WTC11 (cell line): ENCODE results near the gene KLHDC9. TPM values are rescaled to one million over a fixed set of nuclear protein-coding genes. Genes with fewer than 3 reads are reported as not detected.

Experiments used
- ATAC-seq: fragments of 200-7000 bp; cut with Tn5 transposase; 2 replicates; pipeline ENCODE4 v1.10.0; 2021; ENCODE audit warnings: mild to moderate bottlenecking, moderate library complexity
- CTCF ChIA-PET: fragments of 300-600 bp; sonication (Branson Sonifier 250); formaldehyde crosslinking; loops from one replicate; lab custom pipeline; 2021; ENCODE audit warnings: antibody characterized with exemption; lab: Charles Lee
- POLR2A ChIA-PET: fragments of 350-600 bp; sonication (Branson Sonifier 250); formaldehyde crosslinking; loops from one replicate; lab custom pipeline; 2021; ENCODE audit warnings: antibody characterized with exemption; lab: Charles Lee
- DNase-seq: peaks from one replicate; pipeline ENCODE4 v3.0.0; 2021; ENCODE audit warnings: low spot score
- H3K27ac Mint-ChIP-seq: 2 replicates; pipeline ENCODE4 v1.8.0; 2021; ENCODE audit warnings: mixed read lengths
- H3K27me3 Mint-ChIP-seq: 2 replicates; pipeline ENCODE4 v1.8.0; 2021; ENCODE audit warnings: low read depth, mild to moderate bottlenecking, moderate library complexity, mixed read lengths
- H3K36me3 Mint-ChIP-seq: 2 replicates; pipeline ENCODE4 v1.8.0; 2021; ENCODE audit warnings: mixed read lengths
- H3K4me1 Mint-ChIP-seq: 2 replicates; pipeline ENCODE4 v1.8.0; 2022; ENCODE audit warnings: mixed read lengths
- H3K4me3 Mint-ChIP-seq: 2 replicates; pipeline ENCODE4 v1.8.0; 2021; ENCODE audit warnings: mild to moderate bottlenecking, moderate library complexity, mixed read lengths
- H3K9me3 Mint-ChIP-seq: 2 replicates; pipeline ENCODE4 v1.8.0; 2021; ENCODE audit warnings: mixed read lengths
- ATF3 ChIP-seq: sonication (generic); formaldehyde crosslinking; conservative IDR thresholded peaks from 2 replicates; pipeline ENCODE4 v1.8.1; 2022; ENCODE audit warnings: mild to moderate bottlenecking, missing genetic modification reagents
- E2F4 ChIP-seq: sonication (generic); formaldehyde crosslinking; IDR thresholded peaks from 2 replicates; pipeline ENCODE4 v1.8.1; 2022; ENCODE audit warnings: low read depth, mild to moderate bottlenecking, moderate library complexity, missing genetic modification reagents, borderline replicate concordance
- ELF4 ChIP-seq: sonication (generic); formaldehyde crosslinking; IDR thresholded peaks from 2 replicates; pipeline ENCODE4 v1.8.1; 2022; ENCODE audit warnings: low read depth, mild to moderate bottlenecking, moderate library complexity, missing genetic modification reagents
- EMX1 ChIP-seq: fragments of 250-450 bp; sonication (Bioruptor Pico); IDR thresholded peaks from 2 replicates; pipeline ENCODE4 v1.8.0; 2021; ENCODE audit warnings: mild to moderate bottlenecking
- ERG ChIP-seq: fragments of 250-450 bp; sonication (Bioruptor Pico); IDR thresholded peaks from 2 replicates; pipeline ENCODE4 v1.8.0; 2021; ENCODE audit warnings: mild to moderate bottlenecking
- FOXP1 ChIP-seq: sonication (generic); formaldehyde crosslinking; IDR thresholded peaks from 2 replicates; pipeline ENCODE4 v1.8.0; 2022; ENCODE audit warnings: missing genetic modification reagents, mild to moderate bottlenecking, moderate library complexity, borderline replicate concordance
- JAZF1 ChIP-seq: fragments of 250-450 bp; sonication (Bioruptor Pico); IDR thresholded peaks from 2 replicates; pipeline ENCODE4 v1.9.0; 2021; ENCODE audit warnings: moderate library complexity, mild to moderate bottlenecking, inconsistent platforms
- MXD4 ChIP-seq: fragments of 250-450 bp; sonication (Bioruptor Pico); IDR thresholded peaks from 2 replicates; pipeline ENCODE4 v1.8.0; 2021; ENCODE audit warnings: mild to moderate bottlenecking, moderate library complexity, borderline replicate concordance
- OVOL2 ChIP-seq: fragments of 250-450 bp; sonication (Bioruptor Pico); IDR thresholded peaks from 2 replicates; pipeline ENCODE4 v1.9.0; 2021; ENCODE audit warnings: mild to moderate bottlenecking, borderline replicate concordance
- USF1 ChIP-seq: sonication (generic); formaldehyde crosslinking; IDR thresholded peaks from 2 replicates; pipeline ENCODE4 v1.8.0; 2022; ENCODE audit warnings: mild to moderate bottlenecking, missing genetic modification reagents
- total RNA-seq: library from RNA; stranded (reverse); gene quantifications from 3 replicates; pipeline ENCODE4 v1.2.3, GENCODE V29; 2021
- TF ChIP-seq, protein P1 (sequence below): sonication (generic); formaldehyde crosslinking; IDR thresholded peaks from 2 replicates; pipeline ENCODE4 v1.8.0; 2023; ENCODE audit warnings: missing genetic modification reagents
- TF ChIP-seq, protein P2 (sequence below): sonication (generic); formaldehyde crosslinking; IDR thresholded peaks from 2 replicates; pipeline ENCODE4 v1.8.0; 2022; ENCODE audit warnings: mild to moderate bottlenecking, missing genetic modification reagents
- TF ChIP-seq, protein P3 (sequence below): sonication (generic); formaldehyde crosslinking; IDR thresholded peaks from 2 replicates; pipeline ENCODE4 v1.8.0; 2022; ENCODE audit warnings: missing genetic modification reagents
- TF ChIP-seq, protein P4 (sequence below): sonication (generic); formaldehyde crosslinking; IDR thresholded peaks from 2 replicates; pipeline ENCODE4 v1.8.1; 2023; ENCODE audit warnings: mild to moderate bottlenecking, missing genetic modification reagents

Gene KLHDC9
- total RNA-seq, 1 experiment from 2014 or later = 5.8 TPM

GRCh38 chr1:161068306-161069234, 29.6 kb upstream of the KLHDC9 start:
- no peak overlapping the region; the same call in 1 of the 2 replicates for H3K27ac Mint-ChIP-seq
- no peak for DNase-seq
- no peak overlapping the region for H3K4me3 Mint-ChIP-seq
- H3K36me3 Mint-ChIP-seq = no peaks in the 10 kb centered on the region
- peaks cover 26% of the 10 kb centered on the region for H3K4me1 Mint-ChIP-seq
- peaks cover 4% of the 10 kb centered on the region; the same call in 1 of the 2 replicates for H3K27me3 Mint-ChIP-seq
- no peaks in the 10 kb centered on the region for H3K9me3 Mint-ChIP-seq
- ATAC-seq = peak; percentile 83
- TF ChIP-seq ELF4 (CRISPR knock-in tag) = no peak
- TF ChIP-seq, protein P1, sequence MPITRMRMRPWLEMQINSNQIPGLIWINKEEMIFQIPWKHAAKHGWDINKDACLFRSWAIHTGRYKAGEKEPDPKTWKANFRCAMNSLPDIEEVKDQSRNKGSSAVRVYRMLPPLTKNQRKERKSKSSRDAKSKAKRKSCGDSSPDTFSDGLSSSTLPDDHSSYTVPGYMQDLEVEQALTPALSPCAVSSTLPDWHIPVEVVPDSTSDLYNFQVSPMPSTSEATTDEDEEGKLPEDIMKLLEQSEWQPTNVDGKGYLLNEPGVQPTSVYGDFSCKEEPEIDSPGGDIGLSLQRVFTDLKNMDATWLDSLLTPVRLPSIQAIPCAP (CRISPR knock-in tag) = no peak
- CTCF ChIA-PET = interaction anchor here (0.9 to 4.1 kb wide), 4 partner anchors 21 to 29 kb away, joined by 3 to 109 read pairs (median 4); partner anchors contain the start of genes KLHDC9 and NECTIN4
- POLR2A ChIA-PET = interaction anchor here (2.4 kb wide), 1 partner anchor 23 kb away, joined by 11 read pairs; the partner anchor contains the start of gene USF1

DNA sequence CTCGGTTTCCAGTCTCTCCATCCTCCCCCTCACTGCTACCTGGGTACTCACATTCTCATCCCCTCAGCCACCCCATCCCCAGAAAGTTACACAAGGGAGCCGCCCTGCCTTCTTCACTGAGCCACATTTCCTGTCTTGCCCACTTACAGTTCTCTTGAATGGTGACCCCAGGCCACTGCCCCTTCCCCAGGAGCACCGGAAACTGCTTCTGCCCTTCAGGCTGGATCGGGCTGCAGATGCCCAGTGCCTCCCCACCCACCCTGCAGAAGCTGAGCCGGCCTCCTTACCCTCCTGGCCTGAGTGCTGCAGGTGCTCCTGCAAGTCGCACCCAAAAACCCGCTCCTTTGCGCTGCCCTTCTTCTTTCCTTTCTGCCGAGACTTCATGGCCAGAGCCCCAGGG, 28.9 kb upstream of the KLHDC9 start:
- Mint-ChIP-seq H3K27me3 (peaks cover 4% of the 10 kb centered on the region; the same call in 1 of the 2 replicates), H3K9me3 (no peaks in the 10 kb centered on the region), H3K36me3 (no peaks in the 10 kb centered on the region), H3K4me3 (no peak overlapping the region), H3K27ac (no peak overlapping the region), H3K4me1 (peaks cover 19% of the 10 kb centered on the region)
- POLR2A ChIA-PET = interaction anchor here (2.4 kb wide), 1 partner anchor 23 kb away, joined by 11 read pairs; the partner anchor contains the start of gene USF1
- TF ChIP-seq USF1 (CRISPR knock-in tag) = no peak
- TF ChIP-seq MXD4 (CRISPR knock-in tag) = no peak
- no peak for TF ChIP-seq OVOL2
- TF ChIP-seq ATF3 = no peak
- TF ChIP-seq EMX1 = no peak
- CTCF ChIA-PET = interaction anchor here (0.6 to 4.1 kb wide), 7 partner anchors 10 to 115 kb away, joined by 3 to 109 read pairs (median 4); partner anchors contain the start of genes KLHDC9 and NECTIN4
- ATAC-seq (no peak), DNase-seq (no peak)

- no peak within 1 kb of the TSS for H3K4me3 Mint-ChIP-seq
- no peak for DNase-seq
- ChIA-PET POLR2A (interaction anchor here (2.4 kb wide), 1 partner anchor 24 kb away, joined by 11 read pairs; the partner anchor contains the start of gene USF1), CTCF (interaction anchor here (0.6 to 4.1 kb wide), 7 partner anchors 9 to 116 kb away, joined by 3 to 109 read pairs (median 4); partner anchors contain the start of genes KLHDC9 and NECTIN4)
- peaks cover 20% of the 10 kb centered on the region for H3K4me1 Mint-ChIP-seq
- H3K36me3 Mint-ChIP-seq = no peaks in the 10 kb centered on the region
- H3K27ac Mint-ChIP-seq = no peak within 1 kb of the TSS; the same call in 1 of the 2 replicates
- peaks cover 4% of the 10 kb centered on the region; the same call in 1 of the 2 replicates for H3K27me3 Mint-ChIP-seq
- H3K9me3 Mint-ChIP-seq = no peaks in the 10 kb centered on the region
- ATAC-seq = peak; percentile 31; the same call in 1 of the 2 replicates
- TF ChIP-seq JAZF1 (CRISPR knock-in tag) = no peak
- TF ChIP-seq, protein P2, sequence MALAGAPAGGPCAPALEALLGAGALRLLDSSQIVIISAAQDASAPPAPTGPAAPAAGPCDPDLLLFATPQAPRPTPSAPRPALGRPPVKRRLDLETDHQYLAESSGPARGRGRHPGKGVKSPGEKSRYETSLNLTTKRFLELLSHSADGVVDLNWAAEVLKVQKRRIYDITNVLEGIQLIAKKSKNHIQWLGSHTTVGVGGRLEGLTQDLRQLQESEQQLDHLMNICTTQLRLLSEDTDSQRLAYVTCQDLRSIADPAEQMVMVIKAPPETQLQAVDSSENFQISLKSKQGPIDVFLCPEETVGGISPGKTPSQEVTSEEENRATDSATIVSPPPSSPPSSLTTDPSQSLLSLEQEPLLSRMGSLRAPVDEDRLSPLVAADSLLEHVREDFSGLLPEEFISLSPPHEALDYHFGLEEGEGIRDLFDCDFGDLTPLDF (CRISPR knock-in tag) = no peak
- TF ChIP-seq, protein P3, sequence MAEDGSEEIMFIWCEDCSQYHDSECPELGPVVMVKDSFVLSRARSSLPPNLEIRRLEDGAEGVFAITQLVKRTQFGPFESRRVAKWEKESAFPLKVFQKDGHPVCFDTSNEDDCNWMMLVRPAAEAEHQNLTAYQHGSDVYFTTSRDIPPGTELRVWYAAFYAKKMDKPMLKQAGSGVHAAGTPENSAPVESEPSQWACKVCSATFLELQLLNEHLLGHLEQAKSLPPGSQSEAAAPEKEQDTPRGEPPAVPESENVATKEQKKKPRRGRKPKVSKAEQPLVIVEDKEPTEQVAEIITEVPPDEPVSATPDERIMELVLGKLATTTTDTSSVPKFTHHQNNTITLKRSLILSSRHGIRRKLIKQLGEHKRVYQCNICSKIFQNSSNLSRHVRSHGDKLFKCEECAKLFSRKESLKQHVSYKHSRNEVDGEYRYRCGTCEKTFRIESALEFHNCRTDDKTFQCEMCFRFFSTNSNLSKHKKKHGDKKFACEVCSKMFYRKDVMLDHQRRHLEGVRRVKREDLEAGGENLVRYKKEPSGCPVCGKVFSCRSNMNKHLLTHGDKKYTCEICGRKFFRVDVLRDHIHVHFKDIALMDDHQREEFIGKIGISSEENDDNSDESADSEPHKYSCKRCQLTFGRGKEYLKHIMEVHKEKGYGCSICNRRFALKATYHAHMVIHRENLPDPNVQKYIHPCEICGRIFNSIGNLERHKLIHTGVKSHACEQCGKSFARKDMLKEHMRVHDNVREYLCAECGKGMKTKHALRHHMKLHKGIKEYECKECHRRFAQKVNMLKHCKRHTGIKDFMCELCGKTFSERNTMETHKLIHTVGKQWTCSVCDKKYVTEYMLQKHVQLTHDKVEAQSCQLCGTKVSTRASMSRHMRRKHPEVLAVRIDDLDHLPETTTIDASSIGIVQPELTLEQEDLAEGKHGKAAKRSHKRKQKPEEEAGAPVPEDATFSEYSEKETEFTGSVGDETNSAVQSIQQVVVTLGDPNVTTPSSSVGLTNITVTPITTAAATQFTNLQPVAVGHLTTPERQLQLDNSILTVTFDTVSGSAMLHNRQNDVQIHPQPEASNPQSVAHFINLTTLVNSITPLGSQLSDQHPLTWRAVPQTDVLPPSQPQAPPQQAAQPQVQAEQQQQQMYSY (CRISPR knock-in tag) = no peak
- no peak for TF ChIP-seq FOXP1
- no peak for TF ChIP-seq ERG (CRISPR knock-in tag)
- TF ChIP-seq, protein P4, sequence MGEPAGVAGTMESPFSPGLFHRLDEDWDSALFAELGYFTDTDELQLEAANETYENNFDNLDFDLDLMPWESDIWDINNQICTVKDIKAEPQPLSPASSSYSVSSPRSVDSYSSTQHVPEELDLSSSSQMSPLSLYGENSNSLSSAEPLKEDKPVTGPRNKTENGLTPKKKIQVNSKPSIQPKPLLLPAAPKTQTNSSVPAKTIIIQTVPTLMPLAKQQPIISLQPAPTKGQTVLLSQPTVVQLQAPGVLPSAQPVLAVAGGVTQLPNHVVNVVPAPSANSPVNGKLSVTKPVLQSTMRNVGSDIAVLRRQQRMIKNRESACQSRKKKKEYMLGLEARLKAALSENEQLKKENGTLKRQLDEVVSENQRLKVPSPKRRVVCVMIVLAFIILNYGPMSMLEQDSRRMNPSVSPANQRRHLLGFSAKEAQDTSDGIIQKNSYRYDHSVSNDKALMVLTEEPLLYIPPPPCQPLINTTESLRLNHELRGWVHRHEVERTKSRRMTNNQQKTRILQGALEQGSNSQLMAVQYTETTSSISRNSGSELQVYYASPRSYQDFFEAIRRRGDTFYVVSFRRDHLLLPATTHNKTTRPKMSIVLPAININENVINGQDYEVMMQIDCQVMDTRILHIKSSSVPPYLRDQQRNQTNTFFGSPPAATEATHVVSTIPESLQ (CRISPR knock-in tag) = no peak
- TF ChIP-seq E2F4 (CRISPR knock-in tag) = no peak
These were observed 28.4 kb upstream of the KLHDC9 start, which contains the start of gene ARHGAP30 for GRCh38 chr1:161069731-161070270. Gene ARHGAP30, minus strand, starts transcription at chr1:161069891. Its CDS starts 267 bp downstream, at chr1:161069624.
